ENCODE measurements around the gene SINHCAF. TPM values are rescaled to one million over a fixed set of nuclear protein-coding genes. Genes with fewer than 3 reads are reported as not detected.

The SINHCAF gene
- total RNA-seq, 4 donors from 2014 or later: 47.8 to 86.1 (median 66.3) TPM

GRCh38 chr12:31325524-31325875 lies 450 bp downstream of the SINHCAF start:
- Histone ChIP-seq H3K36me3 (no peaks in the 10 kb centered on the region), H3K4me1 (peaks cover 24% of the 10 kb centered on the region), H3K27me3 (no peaks in the 10 kb centered on the region), H3K9me3 (no peaks in the 10 kb centered on the region), H3K4me3 (peak overlapping the region; percentile 91), H3K27ac (peak overlapping the region; percentile 94)
- TF ChIP-seq POLR2AphosphoS5 (IDR thresholded peaks at IDR 0.05) (no peak), POLR2A (IDR thresholded peaks at IDR 0.05) (no peak), EP300 (IDR thresholded peaks at IDR 0.05) (no peak), CTCF (IDR thresholded peaks at IDR 0.05) (no peak)
- DNase-seq (ENCODE audit: low spot score in 2 of 2): peak in 1 of 2 donors; percentile 72
- WGBS: 0% methylated on average over 26 of the region's 36 CpGs

- Histone ChIP-seq H3K36me3 (no peaks in the 10 kb centered on the region), H3K27me3 (no peaks in the 10 kb centered on the region), H3K27ac (peak overlapping the region; percentile 94), H3K4me3 (peak overlapping the region; percentile 91), H3K4me1 (peaks cover 24% of the 10 kb centered on the region), H3K9me3 (no peaks in the 10 kb centered on the region)
- peak; percentile 80 to 82 for DNase-seq (ENCODE audit: low spot score in 2 of 2)
- 0% methylated on average over 5 of the region's 69 CpGs for WGBS
- no peak for TF ChIP-seq EP300 (IDR thresholded peaks at IDR 0.05)
- no peak for TF ChIP-seq CTCF (IDR thresholded peaks at IDR 0.05)
- no peak for TF ChIP-seq POLR2A (IDR thresholded peaks at IDR 0.05)
- no peak for TF ChIP-seq POLR2AphosphoS5 (IDR thresholded peaks at IDR 0.05)
Observed at GRCh38 chr12:31324845-31325523, 966 bp downstream of the SINHCAF start.

- H3K9me3 ChIP-seq: no peaks in the 10 kb centered on the region
- TF ChIP-seq POLR2AphosphoS5 (IDR thresholded peaks at IDR 0.05) (no peak), EP300 (IDR thresholded peaks at IDR 0.05) (no peak), CTCF (IDR thresholded peaks at IDR 0.05) (no peak), POLR2A (IDR thresholded peaks at IDR 0.05) (peak; percentile 9 to 30)
- H3K27me3 ChIP-seq: no peaks in the 10 kb centered on the region
- WGBS: 0% methylated on average over 40 of the region's 81 CpGs
- peaks cover 24% of the 10 kb centered on the region for H3K4me1 ChIP-seq
- no peaks in the 10 kb centered on the region for H3K36me3 ChIP-seq
- peak overlapping the region; percentile 94 for H3K27ac ChIP-seq
- H3K4me3 ChIP-seq: peak overlapping the region; percentile 91
- peak; percentile 79 to 84 for DNase-seq (ENCODE audit: low spot score in 2 of 2)
Observed at GRCh38 chr12:31324116-31324844, 1.7 kb downstream of the SINHCAF start.

DNA sequence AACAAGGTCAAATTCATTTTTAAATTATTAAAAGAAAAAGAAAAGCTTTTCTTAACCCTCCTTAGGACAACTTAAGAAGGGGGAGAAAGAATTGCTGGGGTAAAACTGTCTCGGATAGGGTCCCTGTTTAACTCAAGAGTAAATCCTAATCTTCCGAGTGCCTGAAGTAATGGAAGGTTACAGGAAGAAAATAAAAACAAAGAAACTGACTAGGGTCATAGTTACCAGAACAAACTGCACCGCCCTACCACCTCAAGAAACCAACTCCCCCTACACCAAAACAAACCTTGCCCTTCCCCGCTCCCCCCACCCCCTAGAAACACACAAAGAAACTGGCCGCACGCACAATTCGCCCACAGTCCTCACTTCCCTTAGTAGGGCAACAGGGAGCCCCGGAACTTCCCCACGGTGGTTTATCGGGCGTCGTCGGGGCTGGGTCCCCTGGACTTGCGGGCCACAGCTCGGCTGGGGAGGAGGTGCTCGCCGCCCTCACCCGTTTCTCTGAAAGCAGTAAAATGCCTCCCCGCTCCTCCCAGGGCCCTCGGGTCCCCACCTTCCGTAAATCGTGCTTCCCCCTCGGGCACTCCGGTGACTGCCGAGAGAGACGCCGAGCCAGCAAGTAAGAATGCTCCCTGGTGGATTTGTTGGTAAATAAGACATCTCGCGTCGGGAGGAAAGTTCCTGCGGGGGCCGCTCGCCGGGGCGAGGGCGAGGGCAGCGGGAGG lies 2.4 kb downstream of the SINHCAF start:
- TF ChIP-seq POLR2AphosphoS5 (IDR thresholded peaks at IDR 0.05) (no peak), EP300 (IDR thresholded peaks at IDR 0.05) (no peak), CTCF (IDR thresholded peaks at IDR 0.05) (no peak)
- Histone ChIP-seq H3K27me3 (no peaks in the 10 kb centered on the region), H3K27ac (peak overlapping the region; percentile 94), H3K4me3 (peak overlapping the region; percentile 91), H3K9me3 (no peaks in the 10 kb centered on the region), H3K36me3 (no peaks in the 10 kb centered on the region), H3K4me1 (peaks cover 24% of the 10 kb centered on the region)
- WGBS: 8% methylated on average over 26 of the region's 37 CpGs
- DNase-seq (ENCODE audit: low spot score in 2 of 2): peak; percentile 80 to 82

- Histone ChIP-seq H3K9me3 (no peaks in the 10 kb centered on the region), H3K4me1 (peaks cover 30% of the 10 kb centered on the region), H3K27me3 (no peaks in the 10 kb centered on the region), H3K4me3 (peak overlapping the region; percentile 91), H3K27ac (no peak overlapping the region), H3K36me3 (no peaks in the 10 kb centered on the region)
- DNase-seq (ENCODE audit: low spot score in 2 of 2): no peak
- WGBS: 62% methylated on average over 5 of the region's 5 CpGs
- TF ChIP-seq CTCF (IDR thresholded peaks at IDR 0.05) (no peak), POLR2AphosphoS5 (IDR thresholded peaks at IDR 0.05) (no peak), EP300 (IDR thresholded peaks at IDR 0.05) (no peak), POLR2A (IDR thresholded peaks at IDR 0.05) (no peak)
Observed at GRCh38 chr12:31322801-31323207, 3.1 kb downstream of the SINHCAF start.
